Liver (tissue), 9 donors: ENCODE results near the gene EDNRA. TPM values are rescaled to one million over a fixed set of nuclear protein-coding genes. Genes with fewer than 3 reads are reported as not detected.

ENCODE experiments used
- DNase-seq: peaks from one replicate; pipeline ENCODE4 v3.0.0-alpha.2; 2017; ENCODE audit warnings: low spot score
- H3K27ac ChIP-seq, 2 donors: one replicate each; pipeline ENCODE4 v1.7.0; 2013; ENCODE audit warnings: inconsistent platforms in 2 of 2, low read length in 2 of 2, control low read depth in 1 of 2, low read depth in 1 of 2, mild to moderate bottlenecking in 1 of 2
- H3K27me3 ChIP-seq, 4 donors: one replicate each; pipeline versions ENCODE4 v1.6.1 to v1.7.0; 2013; ENCODE audit warnings: low read length in 3 of 4, inconsistent platforms in 1 of 4, mild to moderate bottlenecking in 1 of 4, moderate library complexity in 1 of 4; ENCODE audit not compliant: control insufficient read depth in 4 of 4, insufficient read depth in 4 of 4
- H3K36me3 ChIP-seq, 4 donors: one replicate each; pipeline versions ENCODE4 v1.6.1 to v1.7.0; 2013; ENCODE audit warnings: low read length in 3 of 4, mild to moderate bottlenecking in 3 of 4, low read depth in 1 of 4, moderate library complexity in 1 of 4; ENCODE audit not compliant: control insufficient read depth in 4 of 4, insufficient read depth in 3 of 4
- H3K4me1 ChIP-seq, 4 donors: one replicate each; pipeline versions ENCODE4 v1.6.1 to v1.7.0; 2013; ENCODE audit warnings: low read length in 3 of 4, mild to moderate bottlenecking in 3 of 4, moderate library complexity in 1 of 4; ENCODE audit not compliant: control insufficient read depth in 4 of 4, insufficient read depth in 4 of 4
- H3K4me3 ChIP-seq, 3 donors: one replicate each; pipeline versions ENCODE4 v1.6.1 to v1.7.0; 2013; ENCODE audit warnings: low read length in 3 of 3, control low read depth in 1 of 3, low read depth in 1 of 3, mild to moderate bottlenecking in 1 of 3
- H3K9ac ChIP-seq, 2 donors: one replicate each; pipeline ENCODE4 v1.7.0; 2013; ENCODE audit warnings: low read length in 2 of 2, mild to moderate bottlenecking in 2 of 2, moderate library complexity in 2 of 2, control low read depth in 1 of 2, low read depth in 1 of 2
- H3K9me3 ChIP-seq, 4 donors: one replicate each; pipeline versions ENCODE4 v1.6.1 to v1.7.0; 2013; ENCODE audit warnings: low read length in 3 of 4; ENCODE audit not compliant: control insufficient read depth in 4 of 4
- ATF3 ChIP-seq: IDR thresholded peaks from 2 replicates; pipeline ENCODE4 v1.6.1; 2016; ENCODE audit warnings: antibody characterized with exemption
- CTCF ChIP-seq: fragments of 150-350 bp; IDR thresholded peaks from 2 replicates; pipeline ENCODE4 v1.5.1; 2017; ENCODE audit warnings: improper control_type of control experiment, low read depth, low read length; ENCODE audit not compliant: missing input control
- EGR1 ChIP-seq, 2 donors: IDR thresholded peaks; 2 replicates each; pipeline ENCODE4 v1.6.1; 2016 to 2018; ENCODE audit warnings: antibody characterized with exemption in 2 of 2, low read depth in 2 of 2
- FOXA1 ChIP-seq: IDR thresholded peaks from 2 replicates; pipeline ENCODE4 v1.6.1; 2016; ENCODE audit warnings: antibody characterized with exemption
- FOXA2 ChIP-seq: IDR thresholded peaks from 2 replicates; pipeline ENCODE4 v1.6.1; 2016; ENCODE audit warnings: antibody characterized with exemption
- GABPA ChIP-seq, 2 donors: IDR thresholded peaks in 1 of 2; conservative IDR thresholded peaks in 1 of 2; 2 replicates each; pipeline ENCODE4 v1.6.1; 2016; ENCODE audit warnings: antibody characterized with exemption in 2 of 2, mild to moderate bottlenecking in 1 of 2, moderate library complexity in 1 of 2
- HNF4A ChIP-seq, 2 donors: conservative IDR thresholded peaks; 2 replicates each; pipeline ENCODE4 v1.6.1; 2016; ENCODE audit warnings: antibody characterized with exemption in 2 of 2, mild to moderate bottlenecking in 2 of 2
- HNF4G ChIP-seq: IDR thresholded peaks from 2 replicates; pipeline ENCODE4 v1.6.1; 2016; ENCODE audit warnings: antibody characterized with exemption
- JUND ChIP-seq, 2 donors: IDR thresholded peaks; 2 replicates each; pipeline ENCODE4 v1.6.1; 2016; ENCODE audit warnings: antibody characterized with exemption in 2 of 2
- MAX ChIP-seq: IDR thresholded peaks from 2 replicates; pipeline ENCODE4 v1.6.1; 2016; ENCODE audit warnings: antibody characterized with exemption
- NR2F2 ChIP-seq: IDR thresholded peaks from 2 replicates; pipeline ENCODE4 v1.6.1; 2016; ENCODE audit warnings: antibody characterized with exemption
- RAD21 ChIP-seq, 2 donors: IDR thresholded peaks; 2 replicates each; pipeline ENCODE4 v1.6.1; 2016; ENCODE audit warnings: antibody characterized with exemption in 2 of 2, mild to moderate bottlenecking in 2 of 2
- REST ChIP-seq: IDR thresholded peaks from 2 replicates; pipeline ENCODE4 v1.6.1; 2016; ENCODE audit warnings: antibody characterized with exemption, mild to moderate bottlenecking
- RXRA ChIP-seq, 2 donors: IDR thresholded peaks; 2 replicates each; pipeline ENCODE4 v1.6.1; 2017 to 2018; ENCODE audit warnings: antibody characterized with exemption in 2 of 2, mild to moderate bottlenecking in 1 of 2
- SP1 ChIP-seq: IDR thresholded peaks from 2 replicates; pipeline ENCODE4 v1.6.1; 2018; ENCODE audit warnings: antibody characterized with exemption, mild to moderate bottlenecking
- TAF1 ChIP-seq: conservative IDR thresholded peaks from 2 replicates; pipeline ENCODE4 v1.6.1; 2016; ENCODE audit warnings: antibody characterized with exemption, mild to moderate bottlenecking
- YY1 ChIP-seq: IDR thresholded peaks from 2 replicates; pipeline ENCODE4 v1.6.1; 2016; ENCODE audit warnings: antibody characterized with exemption, mild to moderate bottlenecking
- ZBTB33 ChIP-seq: IDR thresholded peaks from 2 replicates; pipeline ENCODE4 v1.6.1; 2016; ENCODE audit warnings: antibody characterized with exemption
- WGBS: extraction: QIAGEN DNeasy Blood & Tissue Kit; methylation state at CpG from one replicate; pipeline ENCODE4 v1.1.7; 2013; 5-methylcytosine and 5-hydroxymethylcytosine counted together
- polyA plus RNA-seq, 2 donors: library from polyadenylated mRNA; stranded (reverse) in 1 of 2; unstranded in 1 of 2; fragments of 200-250 nt in 1 of 2; fragments of >200 nt in 1 of 2; fragmentation: Nextera tagmentation in 1 of 2; extraction: Ambion mirVana in 1 of 2; gene quantifications; one replicate each; pipeline versions ENCODE4 v1.2.1 to v1.2.3, GENCODE V29; 2013 to 2015
- total RNA-seq, 2 donors: library from RNA; depleted of rRNA; stranded (reverse); fragments of >200 nt; gene quantifications; one replicate each; pipeline ENCODE4 v1.2.3, GENCODE V29; 2014
- donor health status: healthy.
- donor health status: healthy.
- donor health status: healthy.
- donor health status: healthy.
- donor health status: healthy.

Gene EDNRA
- total and polyA plus RNA-seq, 4 donors: 0.71 to 6.0 (median 1.1) TPM

GRCh38 chr4:147496500-147496899, 15.6 kb downstream of the EDNRA start:
- DNase-seq: no peak
- no peak overlapping the region for H3K27ac ChIP-seq

More at GRCh38 chr4:147496500-147496899, 15.6 kb downstream of the EDNRA start:
- H3K36me3 ChIP-seq: no peaks in the 10 kb centered on the region
- 96% methylated on average over 1 of the region's 1 CpG for WGBS
- no peak overlapping the region for H3K4me3 ChIP-seq
- no peaks in the 10 kb centered on the region for H3K9me3 ChIP-seq
- no peak overlapping the region for H3K9ac ChIP-seq
- no peaks in the 10 kb centered on the region for H3K27me3 ChIP-seq
- H3K4me1 ChIP-seq: no peaks in the 10 kb centered on the region
- TF ChIP-seq FOXA1 (no peak), REST (no peak), GABPA (IDR thresholded peaks at IDR 0.05 in 1 of 2, conservative IDR thresholded peaks at IDR 0.05 in 1 of 2) (no peak), CTCF (no peak), ZBTB33 (no peak), FOXA2 (no peak), JUND (IDR thresholded peaks at IDR 0.05) (no peak), EGR1 (IDR thresholded peaks at IDR 0.05; ENCODE audit: low read depth in 2 of 2) (no peak), YY1 (no peak), RAD21 (IDR thresholded peaks at IDR 0.05) (no peak), RXRA (IDR thresholded peaks at IDR 0.05) (no peak), ATF3 (no peak), TAF1 (no peak), SP1 (no peak), MAX (no peak), NR2F2 (no peak), HNF4G (no peak), HNF4A (conservative IDR thresholded peaks at IDR 0.05) (no peak)
